ENCODE measurements around the gene ZNF471. TPM values are rescaled to one million over a fixed set of nuclear protein-coding genes. Genes with fewer than 3 reads are reported as not detected.

ZNF471 gene
- total RNA-seq, 1 donor from 2014 or later: 4.8 TPM

GRCh38 chr19:56573914-56574313, 66.3 kb downstream of the ZNF471 start:
- intact Hi-C loops (cut with DNase I): no loop called here
- H3K4me1 ChIP-seq: no peaks in the 10 kb centered on the region
- H3K27me3 ChIP-seq: no peaks in the 10 kb centered on the region
- DNase-seq (ENCODE audit: low spot score in 2 of 2): no peak
- peaks cover 77 to 91% of the 10 kb centered on the region in 2 donors for H3K36me3 ChIP-seq
- TF ChIP-seq, protein P1, sequence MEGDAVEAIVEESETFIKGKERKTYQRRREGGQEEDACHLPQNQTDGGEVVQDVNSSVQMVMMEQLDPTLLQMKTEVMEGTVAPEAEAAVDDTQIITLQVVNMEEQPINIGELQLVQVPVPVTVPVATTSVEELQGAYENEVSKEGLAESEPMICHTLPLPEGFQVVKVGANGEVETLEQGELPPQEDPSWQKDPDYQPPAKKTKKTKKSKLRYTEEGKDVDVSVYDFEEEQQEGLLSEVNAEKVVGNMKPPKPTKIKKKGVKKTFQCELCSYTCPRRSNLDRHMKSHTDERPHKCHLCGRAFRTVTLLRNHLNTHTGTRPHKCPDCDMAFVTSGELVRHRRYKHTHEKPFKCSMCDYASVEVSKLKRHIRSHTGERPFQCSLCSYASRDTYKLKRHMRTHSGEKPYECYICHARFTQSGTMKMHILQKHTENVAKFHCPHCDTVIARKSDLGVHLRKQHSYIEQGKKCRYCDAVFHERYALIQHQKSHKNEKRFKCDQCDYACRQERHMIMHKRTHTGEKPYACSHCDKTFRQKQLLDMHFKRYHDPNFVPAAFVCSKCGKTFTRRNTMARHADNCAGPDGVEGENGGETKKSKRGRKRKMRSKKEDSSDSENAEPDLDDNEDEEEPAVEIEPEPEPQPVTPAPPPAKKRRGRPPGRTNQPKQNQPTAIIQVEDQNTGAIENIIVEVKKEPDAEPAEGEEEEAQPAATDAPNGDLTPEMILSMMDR (IDR thresholded peaks at IDR 0.05): no peak
- peaks cover 90 to 100% of the 10 kb centered on the region in 2 donors for H3K9me3 ChIP-seq
- no peak overlapping the region for H3K4me3 ChIP-seq
- no peak overlapping the region for H3K27ac ChIP-seq

DNA sequence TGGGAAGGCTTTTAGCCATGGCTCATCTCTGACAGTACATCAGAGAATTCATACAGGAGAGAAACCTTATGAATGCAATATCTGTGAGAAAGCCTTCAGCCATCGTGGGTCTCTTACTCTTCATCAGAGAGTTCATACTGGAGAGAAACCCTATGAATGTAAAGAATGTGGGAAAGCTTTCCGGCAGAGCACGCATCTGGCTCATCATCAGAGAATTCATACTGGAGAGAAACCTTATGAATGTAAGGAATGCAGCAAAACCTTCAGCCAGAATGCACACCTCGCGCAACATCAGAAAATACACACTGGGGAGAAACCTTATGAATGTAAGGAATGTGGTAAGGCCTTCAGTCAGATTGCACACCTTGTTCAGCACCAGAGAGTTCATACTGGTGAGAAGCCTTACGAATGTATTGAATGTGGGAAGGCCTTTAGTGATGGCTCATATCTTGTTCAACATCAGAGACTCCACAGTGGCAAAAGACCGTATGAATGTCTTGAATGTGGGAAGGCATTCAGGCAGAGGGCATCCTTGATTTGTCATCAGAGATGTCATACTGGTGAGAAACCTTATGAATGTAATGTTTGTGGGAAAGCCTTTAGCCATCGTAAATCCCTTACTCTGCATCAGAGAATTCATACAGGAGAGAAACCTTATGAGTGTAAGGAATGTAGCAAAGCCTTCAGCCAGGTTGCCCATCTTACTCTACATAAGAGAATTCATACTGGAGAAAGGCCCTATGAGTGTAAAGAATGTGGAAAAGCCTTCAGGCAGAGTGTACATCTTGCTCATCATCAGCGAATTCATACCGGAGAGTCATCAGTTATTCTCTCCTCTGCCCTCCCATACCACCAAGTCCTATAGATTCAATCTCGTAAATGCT, 70.3 kb downstream of the ZNF471 start:
- TF ChIP-seq, protein P1 (IDR thresholded peaks at IDR 0.05): no peak
- Histone ChIP-seq H3K4me3 (no peak overlapping the region), H3K4me1 (no peaks in the 10 kb centered on the region), H3K27me3 (no peaks in the 10 kb centered on the region), H3K27ac (no peak overlapping the region), H3K36me3 (peaks cover 50 to 58% of the 10 kb centered on the region in 2 donors), H3K9me3 (peaks cover 98 to 100% of the 10 kb centered on the region in 2 donors)
- intact Hi-C loops (cut with DNase I): no loop called here
- DNase-seq (ENCODE audit: low spot score in 2 of 2): no peak

Other genes with a start within 250 kb of the ZNF471 start
- not detected for gene EDDM13, start 235.1 kb upstream of the ZNF471 start, total RNA-seq
- gene ZSCAN5A, start 193.0 kb upstream of the ZNF471 start, total RNA-seq: 13.3 TPM
- 0.43 TPM for gene ZNF582, start 114.3 kb upstream of the ZNF471 start, total RNA-seq
- 0.21 TPM for gene ZNF583, start 103.5 kb upstream of the ZNF471 start, total RNA-seq
- gene ZNF667, start 30.5 kb upstream of the ZNF471 start, total RNA-seq: 2.2 TPM
- gene ZFP28, start 31.1 kb downstream of the ZNF471 start, total RNA-seq: 20.1 TPM
- gene ZNF470, start 59.6 kb downstream of the ZNF471 start, total RNA-seq: 0.21 TPM
- gene ZNF71, start 87.4 kb downstream of the ZNF471 start, total RNA-seq: 30.5 TPM
- gene SMIM17, start 135.3 kb downstream of the ZNF471 start, total RNA-seq: not detected
- 4.0 TPM for gene ZNF835, start 163.9 kb downstream of the ZNF471 start, total RNA-seq